WERI-Rb-1 (cell line): ENCODE measurements around the gene PLXNA4.

Experiments used
- DNase-seq: peaks from one replicate; pipeline ENCODE4 v3.0.0-alpha.2; 2020
- H3K27ac ChIP-seq: fragments of 250-450 bp; sonication (Bioruptor Pico); 2 replicates; pipeline ENCODE4 v1.5.1; 2020; ENCODE audit warnings: mild to moderate bottlenecking, moderate library complexity
- H3K27me3 ChIP-seq: fragments of 250-450 bp; sonication (Bioruptor Pico); 2 replicates; pipeline ENCODE4 v1.5.1; 2021; ENCODE audit warnings: mild to moderate bottlenecking, low read depth, moderate library complexity; ENCODE audit not compliant: insufficient read depth, severe bottlenecking
- H3K36me3 ChIP-seq: fragments of 250-450 bp; sonication (Bioruptor Pico); 2 replicates; pipeline ENCODE4 v1.5.1; 2020; ENCODE audit warnings: mild to moderate bottlenecking, moderate library complexity
- H3K4me3 ChIP-seq: 2 replicates; pipeline ENCODE4 v1.5.1; 2011; ENCODE audit warnings: low read depth, mild to moderate bottlenecking, control low read depth, low read length
- H3K9me3 ChIP-seq: fragments of 250-450 bp; sonication (Bioruptor Pico); 2 replicates; pipeline ENCODE4 v1.5.1; 2021; ENCODE audit warnings: mild to moderate bottlenecking, moderate library complexity; ENCODE audit not compliant: severe bottlenecking
- CTCF ChIP-seq: IDR thresholded peaks from 2 replicates; pipeline ENCODE4 v1.5.1; 2011; ENCODE audit warnings: low read depth, mild to moderate bottlenecking, control low read depth, inconsistent platforms, low read length

PLXNA4 gene

GRCh38 chr7:132471515-132471914 is 104.8 kb downstream of the PLXNA4 start:
- DNase-seq = no peak
- H3K4me3 ChIP-seq = no peak overlapping the region

GRCh38 chr7:132469681-132470080 is 106.6 kb downstream of the PLXNA4 start:
- no peak for TF ChIP-seq CTCF

More at GRCh38 chr7:132471515-132471914, 104.8 kb downstream of the PLXNA4 start:
- Histone ChIP-seq H3K36me3 (no peaks in the 10 kb centered on the region), H3K27ac (no peak overlapping the region), H3K27me3 (no peaks in the 10 kb centered on the region), H3K9me3 (no peaks in the 10 kb centered on the region)
- no peak for TF ChIP-seq CTCF

GRCh38 chr7:132469264-132469663 is 107.0 kb downstream of the PLXNA4 start:
- no peak for DNase-seq
- no peak overlapping the region for H3K4me3 ChIP-seq
- H3K27ac ChIP-seq = no peak overlapping the region
- TF ChIP-seq CTCF = no peak
- no peaks in the 10 kb centered on the region for H3K9me3 ChIP-seq
- H3K36me3 ChIP-seq = no peaks in the 10 kb centered on the region
- H3K27me3 ChIP-seq = no peaks in the 10 kb centered on the region

More at GRCh38 chr7:132469681-132470080, 106.6 kb downstream of the PLXNA4 start:
- Histone ChIP-seq H3K36me3 (no peaks in the 10 kb centered on the region), H3K4me3 (no peak overlapping the region), H3K9me3 (no peaks in the 10 kb centered on the region), H3K27me3 (no peaks in the 10 kb centered on the region), H3K27ac (no peak overlapping the region)
- no peak for DNase-seq

- no peak for DNase-seq
- Histone ChIP-seq H3K27me3 (no peaks in the 10 kb centered on the region), H3K27ac (no peak overlapping the region), H3K4me3 (no peak overlapping the region), H3K9me3 (no peaks in the 10 kb centered on the region), H3K36me3 (no peaks in the 10 kb centered on the region)
- no peak for TF ChIP-seq CTCF
Observed at GRCh38 chr7:132466367-132466766, 109.9 kb downstream of the PLXNA4 start.

GRCh38 chr7:132465516-132465915 is 110.8 kb downstream of the PLXNA4 start:
- no peak for TF ChIP-seq CTCF
- no peak for DNase-seq
- H3K27ac ChIP-seq = no peak overlapping the region
- no peaks in the 10 kb centered on the region for H3K27me3 ChIP-seq
- no peaks in the 10 kb centered on the region for H3K9me3 ChIP-seq
- no peaks in the 10 kb centered on the region for H3K36me3 ChIP-seq
- no peak overlapping the region for H3K4me3 ChIP-seq

GRCh38 chr7:132464740-132465139 is 111.5 kb downstream of the PLXNA4 start:
- Histone ChIP-seq H3K36me3 (no peaks in the 10 kb centered on the region), H3K4me3 (no peak overlapping the region), H3K27me3 (no peaks in the 10 kb centered on the region), H3K27ac (no peak overlapping the region), H3K9me3 (no peaks in the 10 kb centered on the region)
- no peak for TF ChIP-seq CTCF
- DNase-seq = no peak
